GM13976 (cell line): ENCODE data around the gene GMPR.

Experiments
- DNase-seq: peaks from one replicate; pipeline ENCODE4 v3.0.0; 2012; ENCODE audit warnings: low spot score
- CTCF ChIP-seq: IDR thresholded peaks from 2 replicates; pipeline ENCODE4 v1.5.1; 2012; ENCODE audit warnings: borderline replicate concordance, mild to moderate bottlenecking; ENCODE audit not compliant: insufficient read depth; ENCODE audit errors: extremely low read depth, missing control alignments, control extremely low read depth
- in situ Hi-C: fragments of 300-500 bp; cut with MboI; formaldehyde crosslinking; loops from one replicate; pipeline ENCODE4 v1.12.0; 2022; ENCODE audit warnings: low sequenced_read_pairs, mixed read lengths, inconsistent platforms; ENCODE audit not compliant: unreplicated experiment

The GMPR gene

GRCh38 chr6:16244446-16244845 is 6.1 kb downstream of the GMPR start:
- DNase-seq: no peak
- in situ Hi-C loops: no loop called here
- no peak for TF ChIP-seq CTCF

GRCh38 chr6:16244869-16245451 is 6.6 kb downstream of the GMPR start:
- no peak for TF ChIP-seq CTCF
- in situ Hi-C loops: no loop called here
- no peak for DNase-seq

- in situ Hi-C loops: no loop called here
- DNase-seq: no peak
- TF ChIP-seq CTCF: no peak
Measured at GRCh38 chr6:16248271-16248853, 10.0 kb downstream of the GMPR start.

- no peak for DNase-seq
- TF ChIP-seq CTCF: no peak
- in situ Hi-C loops: no loop called here
Measured at GRCh38 chr6:16249971-16250370, 11.6 kb downstream of the GMPR start.

DNA sequence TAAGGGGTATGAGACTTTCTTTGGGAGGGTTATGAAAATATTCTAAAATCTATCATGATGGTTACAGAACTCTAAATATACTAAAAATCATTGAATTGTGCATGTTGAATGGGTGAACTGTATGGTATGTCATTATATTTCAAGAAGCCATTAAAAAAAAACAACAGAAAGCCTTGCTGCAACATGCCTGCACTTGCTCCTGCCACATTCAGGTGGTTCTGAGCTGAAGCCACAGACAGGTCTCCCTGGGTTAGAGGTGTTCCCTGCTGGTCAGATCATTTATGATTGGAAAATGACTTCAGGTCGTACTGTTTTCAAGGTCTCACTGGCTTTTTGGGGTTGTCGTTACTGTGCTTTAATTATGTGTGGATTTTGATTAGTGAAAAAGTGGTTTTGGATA is 13.3 kb downstream of the GMPR start:
- TF ChIP-seq CTCF: no peak
- in situ Hi-C loops: no loop called here
- DNase-seq: no peak

- in situ Hi-C loops: no loop called here
- no peak for TF ChIP-seq CTCF
- no peak for DNase-seq
Measured at GRCh38 chr6:16252686-16253299, 14.4 kb downstream of the GMPR start.
